GM19372 (cell line): ENCODE data around the gene MAP4K4.

Experiments used
- ATAC-seq: cut with Tn5 transposase; IDR thresholded peaks from one replicate; pipeline ENCODE4 v1.9.1; 2021; ENCODE audit warnings: mild to moderate bottlenecking, low read depth, moderate library complexity; ENCODE audit not compliant: unreplicated experiment

MAP4K4 gene

GRCh38 chr2:101807242-101807641 lies 109.7 kb downstream of the MAP4K4 start:
- ATAC-seq, result peak; percentile 11

GRCh38 chr2:101808006-101808562 lies 110.6 kb downstream of the MAP4K4 start:
- no peak for ATAC-seq

- no peak for ATAC-seq
Observed at GRCh38 chr2:101809698-101810097, 112.2 kb downstream of the MAP4K4 start.

- no peak for ATAC-seq
Observed at GRCh38 chr2:101811226-101812015, 113.9 kb downstream of the MAP4K4 start.

GRCh38 chr2:101812226-101812625 lies 114.7 kb downstream of the MAP4K4 start:
- no peak for ATAC-seq

GRCh38 chr2:101814752-101815151 lies 117.2 kb downstream of the MAP4K4 start:
- ATAC-seq, result no peak

GRCh38 chr2:101815154-101815553 lies 117.6 kb downstream of the MAP4K4 start:
- no peak for ATAC-seq

- no peak for ATAC-seq
Observed at GRCh38 chr2:101815739-101816391, 118.4 kb downstream of the MAP4K4 start.

- no peak for ATAC-seq
Observed at GRCh38 chr2:101816598-101816997, 119.1 kb downstream of the MAP4K4 start.

GRCh38 chr2:101817481-101817880 lies 120.0 kb downstream of the MAP4K4 start:
- ATAC-seq, result no peak

- no peak for ATAC-seq
Observed at GRCh38 chr2:101818531-101819451, 121.3 kb downstream of the MAP4K4 start.

- no peak for ATAC-seq
Observed at GRCh38 chr2:101820519-101820918, 123.0 kb downstream of the MAP4K4 start.

GRCh38 chr2:101821059-101821805 lies 123.7 kb downstream of the MAP4K4 start:
- no peak for ATAC-seq

- no peak for ATAC-seq
Observed at GRCh38 chr2:101821828-101822458, 124.4 kb downstream of the MAP4K4 start.

- ATAC-seq, result peak; percentile 86
Observed at GRCh38 chr2:101823347-101823791, 125.9 kb downstream of the MAP4K4 start.

- no peak for ATAC-seq
Observed at GRCh38 chr2:101823859-101824258, 126.4 kb downstream of the MAP4K4 start.

- ATAC-seq, result no peak
Observed at GRCh38 chr2:101826716-101827115, 129.2 kb downstream of the MAP4K4 start.

- no peak for ATAC-seq
Observed at GRCh38 chr2:101827246-101827645, 129.7 kb downstream of the MAP4K4 start.

GRCh38 chr2:101828257-101828656 lies 130.8 kb downstream of the MAP4K4 start:
- no peak for ATAC-seq
